DMS 273 (cell line): ENCODE measurements around the gene CD48.
"Not testable (repeated sequence)": the region's sequence is repeated elsewhere in the genome, so short reads cannot be mapped to it uniquely, and the experiment has no call there.

Experiments
- DNase-seq: peaks from one replicate; lab custom pipeline; 2025; ENCODE audit not compliant: unreplicated experiment; lab: John Stamatoyannopoulos, UW

CD48 gene

DNA sequence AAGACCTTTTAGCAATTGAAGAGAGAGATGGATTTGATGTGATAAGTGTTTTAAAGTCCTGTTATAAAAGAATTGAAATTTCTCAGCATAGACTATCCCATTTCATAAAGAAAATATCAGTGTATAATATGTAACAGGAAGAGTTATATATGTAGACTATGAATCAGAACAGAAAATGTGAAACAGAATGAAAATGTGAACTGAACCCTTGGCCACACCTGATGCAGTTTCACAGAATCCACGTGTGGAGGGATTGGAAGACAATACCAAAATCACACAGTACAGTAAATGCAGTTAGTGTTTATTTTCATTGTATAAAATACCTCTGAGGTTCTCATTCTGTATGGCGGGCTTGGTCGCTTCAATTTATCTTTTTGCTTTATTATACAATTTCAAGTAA is 54.9 kb downstream of the CD48 start:
- DNase-seq = no peak

DNA sequence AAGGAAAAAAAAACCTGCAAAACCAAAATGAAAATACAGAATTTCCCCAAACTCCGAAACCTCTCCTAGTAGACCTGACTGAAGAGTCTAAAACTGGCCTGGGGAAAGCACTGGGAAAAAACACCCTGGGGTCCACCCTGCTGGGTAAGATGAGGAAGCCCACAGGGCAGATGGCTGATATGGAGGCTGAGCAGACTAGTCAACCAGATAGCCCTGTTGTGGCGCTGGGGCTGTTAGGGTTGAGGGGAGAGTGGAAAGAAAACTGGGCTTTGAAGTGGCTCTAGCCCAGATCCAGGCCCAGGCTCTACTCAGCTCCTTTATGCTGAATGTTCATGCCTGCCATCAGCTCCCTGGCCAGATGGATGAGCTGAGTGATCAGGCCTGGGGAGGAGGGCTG is 58.0 kb downstream of the CD48 start:
- DNase-seq = no peak

DNA sequence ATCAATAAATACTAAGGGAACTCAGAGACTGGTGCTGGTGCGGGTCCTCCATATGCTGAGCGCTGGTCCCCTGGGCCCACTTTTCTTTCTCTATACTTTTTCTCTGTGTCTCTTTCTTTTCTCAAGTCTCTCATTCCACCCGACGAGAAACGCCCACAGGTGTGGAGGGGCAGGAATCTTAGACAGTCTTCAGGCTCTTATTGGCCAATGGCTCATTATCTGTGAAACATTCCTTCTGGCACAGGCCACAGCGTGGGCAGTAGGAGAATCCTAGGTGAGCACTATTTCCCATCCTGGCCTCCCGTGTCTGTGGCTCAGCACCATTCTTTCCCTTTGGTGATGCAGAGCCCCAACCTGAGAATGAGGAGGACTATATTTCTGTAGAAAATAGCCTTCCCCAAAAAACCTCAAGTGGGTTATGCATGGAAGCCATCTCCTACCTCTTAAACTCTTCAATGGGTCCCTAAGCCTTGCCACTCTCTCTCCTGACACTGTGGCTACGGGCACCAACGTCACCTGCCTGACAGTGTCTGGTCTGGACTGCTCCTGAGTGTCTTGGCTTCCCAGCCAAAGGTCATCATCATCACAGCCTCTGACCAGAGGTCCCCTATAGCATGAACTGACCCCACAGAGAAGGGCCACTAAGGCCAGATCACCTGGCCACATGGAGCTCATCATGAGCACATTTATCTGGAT is 58.5 kb downstream of the CD48 start:
- no peak for DNase-seq

DNA sequence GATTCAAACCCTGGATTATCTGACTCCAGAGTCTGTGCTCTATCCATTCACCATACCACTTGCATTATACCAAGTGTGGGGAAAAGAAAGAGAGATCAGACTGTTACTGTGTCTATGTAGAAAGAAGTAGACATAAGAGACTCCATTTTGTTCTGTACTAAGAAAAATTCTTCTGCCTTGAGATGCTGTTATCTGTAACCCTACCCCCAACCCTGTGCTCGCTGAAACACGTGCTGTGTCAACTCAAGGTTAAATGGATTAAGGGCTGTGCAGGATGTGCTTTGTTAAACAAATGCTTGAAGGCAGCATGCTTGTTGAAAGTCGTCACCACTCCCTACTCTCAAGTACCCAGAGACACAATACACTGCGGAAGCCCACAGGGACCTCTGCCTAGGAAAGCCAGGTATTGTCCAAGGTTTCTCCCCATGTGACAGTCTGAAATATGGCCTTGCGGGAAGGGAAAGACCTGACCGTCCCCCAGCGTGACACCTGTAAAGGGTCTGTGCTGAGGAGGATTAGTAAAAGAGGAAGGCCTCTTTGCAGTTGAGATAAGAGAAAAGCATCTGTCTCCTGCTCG is 59.5 kb downstream of the CD48 start:
- not testable (repeated sequence) for DNase-seq

DNA sequence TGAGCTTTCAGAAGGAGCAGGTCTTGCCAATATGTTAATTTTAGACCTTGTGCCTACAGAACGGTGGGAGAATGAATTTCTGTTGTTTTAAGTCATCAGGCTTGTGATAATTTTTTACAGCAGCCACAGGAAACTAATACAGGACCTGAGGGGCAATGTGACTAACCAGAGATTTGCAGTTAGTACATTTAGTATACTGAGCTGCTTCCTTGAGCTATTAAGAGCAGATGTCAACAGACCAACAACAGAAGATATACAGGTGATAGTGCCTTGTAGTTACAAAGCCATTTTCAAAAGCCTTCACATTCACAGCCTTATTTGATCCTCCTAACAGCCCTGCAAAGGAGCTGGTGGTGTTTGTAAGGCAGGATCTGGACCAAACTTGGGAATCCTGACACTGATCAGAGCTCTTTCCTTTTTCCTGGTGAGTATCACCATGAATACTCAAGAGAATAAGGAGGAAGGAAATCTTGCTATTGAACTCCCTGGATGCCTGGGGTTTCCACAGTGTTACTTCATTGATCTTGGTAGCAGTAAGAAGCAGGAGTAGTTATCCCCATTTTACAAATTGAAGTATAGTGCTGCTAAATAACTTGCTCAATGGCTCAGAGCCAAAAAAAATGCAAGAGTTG is 60.1 kb downstream of the CD48 start:
- DNase-seq = no peak

DNA sequence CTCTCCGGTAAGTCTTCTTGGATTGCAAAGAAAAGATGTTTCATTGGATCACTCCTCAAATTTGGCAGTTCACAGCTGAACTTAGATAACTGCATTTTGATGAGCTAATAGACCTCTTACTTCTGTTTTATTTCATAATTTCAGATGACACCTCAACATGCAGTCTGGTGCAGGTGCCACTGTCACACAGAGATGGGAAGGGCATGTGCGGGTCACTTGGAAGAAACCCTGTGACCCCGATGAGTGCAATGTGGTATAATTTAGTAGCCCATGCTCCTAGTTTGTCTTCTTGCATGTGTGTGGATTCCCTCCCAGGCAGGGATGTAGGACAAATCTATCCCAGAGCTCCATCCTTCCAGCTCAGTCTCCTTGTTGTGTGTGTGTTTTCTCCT is 64.3 kb downstream of the CD48 start:
- DNase-seq = no peak

DNA sequence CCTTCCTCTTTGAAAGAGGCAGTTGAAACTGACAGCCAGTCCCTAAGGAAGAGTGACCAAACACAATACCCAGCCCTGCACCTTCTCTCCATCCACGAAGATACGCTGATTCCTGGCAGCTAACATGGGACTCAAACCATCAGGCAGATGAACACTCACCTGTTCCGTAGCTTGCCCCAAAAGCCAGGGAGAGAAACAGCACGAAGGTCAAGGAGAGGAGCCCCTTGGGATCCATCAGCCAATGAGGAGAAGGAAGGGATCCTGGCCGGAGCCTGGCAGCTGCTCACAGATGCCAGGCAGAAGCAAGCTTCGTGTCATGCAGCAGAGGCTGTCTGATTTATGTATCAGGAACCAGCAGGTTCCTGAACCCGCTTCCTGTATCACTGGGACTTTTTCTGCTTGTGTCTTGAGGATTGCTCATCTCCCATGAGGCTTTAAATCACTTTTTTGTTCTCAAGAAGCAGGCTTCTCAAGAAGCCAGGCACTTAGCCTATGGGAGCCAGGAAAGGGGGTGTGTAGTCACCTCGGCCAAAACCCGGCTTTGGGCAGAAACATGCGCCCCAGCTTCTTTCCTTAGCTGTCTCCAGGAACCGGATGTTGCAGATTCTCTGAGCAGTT is 64.8 kb downstream of the CD48 start, which contains the start of gene SLAMF1:
TSS of gene SLAMF1 (minus strand) at position 334 of the 618 bp plus-strand sequence. CDS start at position 235, 99 bp downstream.
- no peak for DNase-seq

DNA sequence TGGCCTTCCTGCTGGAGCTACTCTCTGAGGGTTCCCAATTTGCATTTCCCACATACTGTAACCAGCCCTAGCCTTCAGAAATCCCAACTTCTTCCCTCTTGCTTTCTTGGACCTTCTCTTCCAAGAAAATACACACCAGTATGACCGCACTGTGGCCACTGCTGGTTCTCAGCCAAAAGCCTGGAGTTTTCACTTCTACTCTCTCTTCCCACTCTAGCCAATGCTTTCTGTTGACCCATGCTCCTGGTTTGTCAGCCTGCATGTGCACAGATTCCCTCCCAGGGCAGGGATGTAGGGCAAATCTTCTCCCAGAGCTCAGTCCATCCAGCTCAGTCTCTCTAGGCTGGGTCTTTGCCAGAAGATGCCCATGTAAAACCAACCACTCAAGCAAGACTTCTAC is 65.4 kb downstream of the CD48 start:
- no peak for DNase-seq

DNA sequence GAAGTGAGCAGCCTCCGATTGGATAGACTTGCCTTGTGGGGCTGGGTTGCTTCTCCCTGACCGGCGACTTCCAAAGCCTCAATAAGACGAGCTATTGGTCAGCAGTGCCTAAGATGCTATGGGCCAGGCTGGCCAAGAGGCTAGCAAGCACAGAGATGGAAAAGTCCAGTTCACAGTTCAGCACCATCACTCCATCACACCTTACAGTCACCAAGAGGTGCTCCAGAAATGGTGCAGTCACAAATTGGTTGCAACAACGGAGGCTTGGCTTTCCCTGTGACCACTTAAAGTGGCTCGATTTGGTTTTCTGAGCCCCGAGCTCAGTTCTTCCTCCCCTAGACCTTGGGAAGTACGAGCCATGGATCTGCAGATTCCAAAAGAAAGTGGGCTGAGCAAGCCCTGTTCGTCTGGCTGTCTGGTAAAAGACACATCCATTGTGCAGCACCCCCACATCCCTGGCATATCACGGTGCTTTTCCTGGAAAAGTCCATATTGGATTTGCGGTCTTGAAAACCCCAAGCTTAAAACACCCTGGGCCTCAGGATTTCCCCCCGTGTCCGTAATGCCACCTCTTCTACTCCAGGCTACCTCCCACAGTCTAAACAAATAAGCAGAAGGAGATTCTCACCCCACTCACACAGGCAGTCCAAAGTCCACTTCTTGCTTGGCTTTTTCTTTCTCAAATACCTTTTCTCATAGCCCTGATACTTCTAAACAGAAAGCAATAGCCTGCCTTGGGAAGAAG is 66.1 kb downstream of the CD48 start:
- no peak for DNase-seq

DNA sequence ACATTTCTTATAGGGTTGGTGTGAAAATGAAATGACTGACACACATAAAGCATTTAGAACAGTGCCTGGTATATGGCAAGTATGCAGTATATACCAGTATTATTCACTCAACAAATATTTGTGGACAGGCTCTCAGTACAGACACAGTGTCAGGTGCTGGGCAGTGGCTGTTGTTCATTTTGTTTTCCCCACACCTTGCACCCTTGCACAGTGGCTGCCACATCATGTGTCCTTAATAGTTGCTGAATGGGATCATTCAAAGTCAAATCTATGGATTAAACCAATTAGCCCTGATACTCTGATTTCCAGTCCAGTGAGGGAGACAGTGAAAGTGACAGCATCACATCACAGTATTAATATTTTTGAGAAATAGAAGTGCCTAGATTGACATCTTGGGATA is 67.2 kb downstream of the CD48 start:
- DNase-seq = no peak

DNA sequence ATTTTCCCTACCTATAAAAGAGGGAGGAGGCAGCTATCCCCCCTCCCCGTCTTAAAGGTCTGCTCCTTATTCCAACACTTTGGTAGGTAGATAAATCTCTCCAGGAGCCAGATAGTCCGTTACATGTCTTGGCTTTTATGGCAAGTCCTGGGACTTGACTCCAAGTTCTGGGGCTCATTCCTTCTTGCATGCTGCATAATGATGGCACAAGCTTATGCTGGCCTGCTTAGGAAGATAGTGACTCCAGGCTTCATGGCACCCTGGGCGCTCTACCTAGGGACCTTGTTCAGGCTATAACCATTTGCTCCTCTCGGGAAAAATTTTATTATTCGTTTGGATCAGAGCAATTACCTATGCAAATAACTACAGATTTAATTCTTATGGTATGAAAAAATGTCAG is 68.5 kb downstream of the CD48 start:
- DNase-seq = no peak

DNA sequence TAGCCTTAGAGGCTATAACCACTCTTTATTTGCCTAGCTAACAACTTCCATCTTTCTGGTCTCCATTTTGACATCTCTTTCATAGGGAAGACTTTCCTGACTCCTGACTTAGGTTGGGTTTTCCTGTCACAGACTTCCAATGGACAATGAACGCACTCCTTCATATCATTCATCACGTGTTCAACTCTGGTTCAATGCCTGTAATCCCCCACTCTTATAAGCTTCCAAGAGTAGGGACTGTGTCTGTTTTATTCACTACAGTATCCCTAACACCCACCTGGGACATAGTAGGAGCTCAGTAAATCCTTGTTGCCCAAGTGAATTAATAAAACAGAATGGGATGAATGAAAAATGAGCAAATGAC is 69.4 kb downstream of the CD48 start:
- no peak for DNase-seq

DNA sequence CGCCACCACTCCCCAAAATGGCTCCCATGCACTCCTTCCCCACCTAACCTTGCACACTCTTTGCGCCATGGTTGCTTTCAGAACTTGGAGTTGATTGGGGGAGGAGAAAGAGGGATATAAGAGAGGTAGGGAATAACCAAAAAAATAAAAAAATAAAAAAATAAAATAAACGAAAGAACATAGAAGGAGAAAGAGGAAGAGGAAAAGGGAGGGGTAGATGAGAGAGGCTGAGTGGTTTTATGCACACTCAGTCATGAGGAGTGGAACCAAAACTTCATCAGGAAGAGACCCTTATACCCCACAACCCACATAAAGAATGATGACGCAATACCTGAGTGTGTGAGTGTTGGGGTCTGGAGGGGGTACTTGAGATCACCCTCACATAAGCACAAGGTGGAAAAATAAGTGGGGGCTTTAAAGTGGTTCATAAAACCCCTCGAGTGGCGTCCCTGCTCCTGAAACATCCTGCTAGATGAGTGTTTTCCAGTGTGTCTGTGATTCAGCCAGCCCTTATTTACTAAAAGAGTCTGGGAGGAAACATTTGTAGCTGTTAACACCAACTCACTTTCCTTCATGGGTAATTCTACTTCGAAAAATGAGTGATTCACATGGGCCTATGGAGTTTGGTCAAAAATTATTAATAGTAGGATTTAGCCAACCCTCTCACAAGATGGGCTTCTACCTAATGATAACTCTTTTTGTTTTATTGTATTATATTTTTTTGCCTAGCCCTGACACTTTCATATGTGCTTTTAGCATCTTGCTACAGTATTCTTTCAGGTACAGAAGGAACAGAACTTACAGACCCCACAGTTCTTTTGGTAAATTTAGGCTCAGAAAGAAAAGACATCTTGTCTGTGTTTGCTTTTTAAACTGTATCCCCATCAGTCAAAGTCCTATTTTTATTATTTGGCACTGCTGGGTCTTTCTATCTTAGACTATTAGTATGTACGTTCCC is 70.0 kb downstream of the CD48 start:
- no peak for DNase-seq

DNA sequence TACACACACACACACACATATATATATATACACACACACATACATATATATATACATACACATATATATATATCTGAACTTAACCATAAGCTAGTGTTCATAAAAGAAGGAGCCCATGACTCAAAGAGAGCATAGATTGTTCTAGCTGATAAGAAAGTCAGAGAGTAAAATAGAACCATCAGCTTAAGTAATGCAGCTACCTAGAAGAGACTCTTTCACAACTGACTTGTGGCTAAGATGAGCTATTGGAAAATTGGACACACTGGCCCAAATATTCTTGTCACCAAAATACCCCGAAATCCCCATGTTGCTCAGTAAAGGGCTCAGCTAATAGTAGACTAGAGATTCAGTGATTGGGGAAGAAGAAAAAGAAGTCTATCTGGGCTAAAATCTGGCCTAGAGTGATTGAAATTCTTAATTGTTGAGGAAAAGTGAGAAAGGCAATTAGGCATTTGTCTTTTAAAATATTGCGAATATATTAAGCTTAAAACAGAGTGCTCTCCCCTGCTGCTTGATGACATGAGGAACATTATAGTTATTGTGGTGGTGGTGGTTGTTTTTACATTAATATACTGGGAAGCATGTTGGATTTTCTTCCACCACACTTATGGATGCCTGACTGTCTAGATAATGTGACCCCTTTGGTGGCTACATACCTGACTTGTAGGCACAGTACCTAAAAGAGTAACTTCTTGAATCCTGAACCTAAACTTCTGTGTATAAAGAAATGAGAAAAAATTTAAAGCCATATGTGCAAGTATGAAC is 71.1 kb downstream of the CD48 start:
- no peak for DNase-seq

DNA sequence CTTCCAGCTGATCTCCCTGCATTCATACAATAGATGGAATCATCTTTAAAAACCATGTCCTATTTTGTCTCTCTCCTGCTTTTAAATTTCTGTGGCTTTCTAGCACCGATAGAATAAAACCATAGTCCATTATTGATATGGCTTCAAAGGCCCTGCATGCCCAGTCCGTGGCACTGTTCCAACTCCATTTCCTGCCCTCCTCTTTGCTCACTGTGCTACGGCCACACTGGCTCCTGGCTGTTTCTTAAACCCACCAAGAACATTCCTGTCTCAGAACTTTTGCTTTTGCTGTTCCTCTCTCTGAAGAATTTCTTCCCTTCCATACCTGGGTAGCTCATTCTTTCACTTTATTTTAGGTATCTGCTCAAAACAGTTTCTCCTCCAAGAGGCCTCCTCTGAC is 72.0 kb downstream of the CD48 start:
- no peak for DNase-seq

DNA sequence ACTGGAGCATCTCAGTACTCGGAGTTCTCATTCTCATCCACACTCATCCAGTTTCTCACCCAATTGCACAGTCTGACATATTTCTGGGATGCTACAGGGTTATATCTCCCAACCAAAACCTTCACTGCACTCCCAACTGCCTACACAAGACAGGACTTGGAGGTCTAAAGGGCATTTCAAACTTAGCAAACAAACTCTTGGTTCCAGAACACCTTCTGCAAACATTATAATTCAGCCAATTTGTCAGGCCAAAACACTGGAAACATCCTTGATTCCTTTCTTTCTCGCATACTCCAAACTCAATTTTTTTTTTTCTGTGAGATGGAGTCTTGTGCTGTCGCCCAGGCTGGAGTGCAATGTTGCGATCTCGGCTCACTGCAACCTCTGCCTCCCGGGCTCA is 72.7 kb downstream of the CD48 start:
- no peak for DNase-seq

DNA sequence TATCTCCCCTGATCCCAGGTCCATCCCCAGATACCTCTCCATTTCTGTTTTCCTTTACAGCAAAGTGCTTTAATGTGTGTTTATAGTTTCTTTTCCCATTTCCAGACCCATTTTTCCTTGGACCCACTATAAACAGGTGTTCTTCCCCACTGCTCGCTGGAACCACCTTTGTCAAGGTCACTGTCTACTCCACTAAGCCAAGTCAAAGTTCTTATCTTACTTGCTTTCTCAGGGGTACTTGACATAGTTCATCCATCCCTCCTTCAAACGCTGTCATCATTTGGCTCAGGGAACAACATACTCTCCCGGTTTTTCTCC is 73.1 kb downstream of the CD48 start:
- DNase-seq = no peak

DNA sequence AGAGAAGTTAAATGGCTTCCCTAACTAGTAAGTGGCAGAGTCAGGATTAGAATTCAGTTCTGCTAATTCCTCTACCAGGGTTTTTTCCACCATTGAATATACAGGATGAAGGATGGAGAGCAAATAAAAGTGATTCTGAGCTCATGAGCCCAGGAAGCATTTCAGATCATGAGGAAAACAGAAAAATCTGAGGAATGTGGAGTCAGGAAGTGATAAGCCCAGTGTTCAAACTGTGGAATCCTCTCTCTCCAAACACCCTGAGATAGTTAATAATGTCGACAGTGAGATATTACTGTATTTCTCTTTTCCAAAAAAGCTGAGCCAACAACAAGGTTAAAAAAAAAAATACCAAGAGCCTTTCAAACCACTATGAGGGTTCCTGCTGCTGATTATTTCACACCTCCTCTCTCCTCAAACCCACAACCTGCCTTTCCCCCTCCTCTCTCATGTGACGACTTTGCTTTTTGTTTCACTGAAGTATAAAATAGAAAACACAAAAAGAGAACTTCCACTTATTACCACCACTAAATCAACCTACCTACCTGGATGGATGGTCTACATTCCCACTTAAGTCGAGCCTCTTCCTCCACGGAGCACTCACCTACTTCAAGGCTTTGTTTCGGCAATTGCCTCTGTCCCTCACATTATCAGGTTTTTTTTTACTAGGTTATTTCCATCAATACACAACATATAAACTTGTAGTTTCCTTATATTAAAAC is 73.6 kb downstream of the CD48 start:
- DNase-seq = no peak

DNA sequence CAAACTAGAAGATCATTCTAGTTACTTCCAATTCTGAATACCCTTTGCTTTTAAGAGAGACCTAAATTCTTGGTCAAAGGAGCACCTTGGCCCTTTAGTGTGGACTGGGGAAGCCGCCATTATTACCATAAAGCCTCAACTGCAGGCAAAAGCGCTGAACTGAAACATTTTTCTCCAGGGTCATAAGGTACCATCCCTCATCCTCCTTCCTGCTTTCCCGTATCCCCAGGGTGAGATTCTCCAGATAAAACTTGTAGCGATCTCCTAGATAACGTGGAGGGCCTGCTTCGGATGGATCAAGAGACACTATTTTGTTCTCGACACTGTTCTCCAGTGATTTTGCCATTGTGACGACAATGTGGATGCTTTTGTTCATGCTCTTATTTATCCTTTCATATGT is 74.6 kb downstream of the CD48 start:
- no peak for DNase-seq
